K562 (cell line): Measurements from ENCODE around the gene SH3TC1. TPM values are rescaled to one million over a fixed set of nuclear protein-coding genes. Genes with fewer than 3 reads are reported as not detected.

Source experiments
- ATAC-seq: fragments of 200-7000 bp; cut with Tn5 transposase; 3 replicates; pipeline ENCODE4 v1.9.1; 2020; ENCODE audit warnings: moderate library complexity
- BruUV-seq: library from RNA; stranded (reverse); fragments of 400-500 nt; replicated peaks from 2 replicates; lab custom pipeline; 2021; lab: Mats Ljungman, UMichigan
- CTCF ChIA-PET: fragments of 300-600 bp; formaldehyde crosslinking; extraction: SDS; loops from one replicate; lab custom pipeline; 2021; ENCODE audit warnings: low intra/inter-chr PET ratio; lab: Yijun Ruan, JAX
- POLR2A ChIA-PET: fragments of 300-600, 350-650 bp; sonication (Branson Sonifier 250); formaldehyde crosslinking; extraction: SDS; loops from one replicate; lab custom pipeline; 2021; ENCODE audit warnings: antibody characterized with exemption, inconsistent platforms; lab: Yijun Ruan, JAX
- DNase-seq, 4 experiments: peaks; one replicate each; pipeline versions ENCODE4 v3.0.0 to v3.0.0-alpha.2; 2011 to 2018; ENCODE audit warnings: low spot score in 3 of 4, mixed read lengths in 3 of 4; ENCODE audit errors: extremely low read depth in 1 of 4
- FAIRE-seq: peaks from 2 replicates; lab custom pipeline; 2011; peaks lifted over from hg19 to GRCh38; lab: Jason Lieb, UNC
- H2AFZ ChIP-seq: 2 replicates; pipeline ENCODE4 v1.6.0; 2011; ENCODE audit warnings: low read depth, low read length, control low read depth, inconsistent platforms
- H3K27ac ChIP-seq: fragments of 200-600 bp; 3 replicates; pipeline ENCODE4 v1.8.0; 2011; ENCODE audit warnings: low read depth, mild to moderate bottlenecking, control low read depth, inconsistent platforms, low read length, moderate library complexity, mixed read lengths; ENCODE audit errors: extremely low read depth
- H3K27me3 ChIP-seq, 2 experiments: fragments of 300-600 bp in 1 of 2; 2 replicates in 1 of 2; 3 replicates in 1 of 2; pipeline versions ENCODE4 v1.6.0 to v1.8.0; 2011; ENCODE audit warnings: inconsistent platforms in 2 of 2, low read length in 2 of 2, mild to moderate bottlenecking in 1 of 2, mixed read lengths in 1 of 2, moderate library complexity in 1 of 2; ENCODE audit not compliant: control insufficient read depth in 2 of 2, insufficient read depth in 2 of 2
- H3K36me3 ChIP-seq: fragments of 300-600 bp; 3 replicates; pipeline ENCODE4 v1.8.0; 2011; ENCODE audit warnings: mild to moderate bottlenecking, low read length, inconsistent platforms; ENCODE audit not compliant: control insufficient read depth, insufficient read depth
- H3K4me1 ChIP-seq, 2 experiments: fragments of 200-600 bp in 1 of 2; replicated peaks in 1 of 2; 2 replicates in 1 of 2; 3 replicates in 1 of 2; pipeline versions ENCODE4 v1.5.1 to v1.8.0; 2011; ENCODE audit warnings: inconsistent platforms in 2 of 2, low read length in 2 of 2, mild to moderate bottlenecking in 1 of 2, mixed read lengths in 1 of 2, moderate library complexity in 1 of 2; ENCODE audit not compliant: control insufficient read depth in 2 of 2, insufficient read depth in 2 of 2
- H3K4me2 ChIP-seq: 2 replicates; pipeline ENCODE4 v1.6.1; 2011; ENCODE audit warnings: low read length, control low read depth, inconsistent platforms, mixed read lengths; ENCODE audit not compliant: insufficient read depth
- H3K4me3 ChIP-seq: fragments of 200-600 bp; sonication (generic), shearing (Covaris generic); 2 replicates; pipeline ENCODE4 v1.5.1; 2016; ENCODE audit warnings: control low read depth, inconsistent platforms
- H3K79me2 ChIP-seq: fragments of 200-600 bp; 3 replicates; pipeline ENCODE4 v1.8.0; 2011; ENCODE audit warnings: low read length, inconsistent platforms; ENCODE audit not compliant: control insufficient read depth, insufficient read depth
- H3K9ac ChIP-seq, 2 experiments: 2 replicates each; pipeline versions ENCODE4 v1.6.0 to v1.6.1; 2011; ENCODE audit warnings: low read depth in 2 of 2, low read length in 2 of 2, control low read depth in 1 of 2, inconsistent platforms in 1 of 2, mild to moderate bottlenecking in 1 of 2, mixed read lengths in 1 of 2; ENCODE audit not compliant: insufficient read depth in 1 of 2
- H3K9me1 ChIP-seq: one replicate; pipeline ENCODE4 v1.6.0; 2011; ENCODE audit warnings: inconsistent platforms, mild to moderate bottlenecking, low read length, moderate library complexity; ENCODE audit not compliant: control insufficient read depth, insufficient read depth
- H3K9me3 ChIP-seq: replicated peaks from 2 replicates; pipeline ENCODE4 v1.5.1; 2011; ENCODE audit warnings: low read depth, low read length, inconsistent platforms; ENCODE audit not compliant: control insufficient read depth, insufficient read depth
- H4K20me1 ChIP-seq: replicated peaks from 2 replicates; pipeline ENCODE4 v1.6.1; 2011; ENCODE audit warnings: low read length, inconsistent platforms, mixed read lengths; ENCODE audit not compliant: control insufficient read depth, insufficient read depth
- BACH1 ChIP-seq: fragments of 200-800 bp; sonication (Bioruptor generic); IDR thresholded peaks from 2 replicates; pipeline ENCODE4 v1.6.1; 2016; ENCODE audit warnings: missing genetic modification characterization, missing compliant biosample characterization
- CEBPG ChIP-seq, 3 experiments: fragments of 200-800 bp in 1 of 3; sonication (Bioruptor generic) in 1 of 3; sonication (generic) in 1 of 3; formaldehyde crosslinking in 1 of 3; IDR thresholded peaks in 2 of 3; conservative IDR thresholded peaks in 1 of 3; 2 replicates each; pipeline versions ENCODE4 v1.6.1 to v1.8.0; 2016 to 2022; ENCODE audit warnings: missing compliant biosample characterization in 2 of 3, missing genetic modification characterization in 2 of 3, mild to moderate bottlenecking in 1 of 3, missing genetic modification reagents in 1 of 3
- NFE2 ChIP-seq: IDR thresholded peaks from 2 replicates; pipeline ENCODE4 v1.6.1; 2014; ENCODE audit warnings: antibody characterized with exemption, low read depth
- NFXL1 ChIP-seq: fragments of 450-650 bp; formaldehyde crosslinking; IDR thresholded peaks from 2 replicates; pipeline ENCODE4 v1.4.0; 2021; ENCODE audit warnings: mild to moderate bottlenecking
- PREB ChIP-seq: sonication (generic); formaldehyde crosslinking; IDR thresholded peaks from 2 replicates; pipeline ENCODE4 v1.8.1; 2023; ENCODE audit warnings: mild to moderate bottlenecking, missing genetic modification reagents
- TCF7 ChIP-seq: sonication (generic); IDR thresholded peaks from 2 replicates; pipeline ENCODE4 v1.6.1; 2016; ENCODE audit warnings: antibody characterized with exemption, borderline replicate concordance
- ZC3H11A ChIP-seq: IDR thresholded peaks from 2 replicates; pipeline ENCODE4 v1.6.1; 2012; ENCODE audit warnings: low read depth, low read length, improper control_type of control experiment
- WGBS: fragments of 100-300 bp; shearing (Covaris generic); methylation state at CpG from one replicate; pipeline ENCODE4 v1.1.6; 2016; ENCODE audit warnings: low coverage, mixed read lengths; ENCODE audit not compliant: insufficient coverage; ENCODE audit errors: missing lambda C conversion rate; 5-methylcytosine and 5-hydroxymethylcytosine counted together
- in situ Hi-C: fragments of 300-500 bp; cut with MboI; formaldehyde crosslinking; loops from 4 replicates; pipeline ENCODE4 v1.15.0; 2018; ENCODE audit warnings: inconsistent platforms, mixed read lengths
- intact Hi-C: fragments of 100-400 bp; cut with micrococcal nuclease; formaldehyde crosslinking; loops from 2 replicates; pipeline ENCODE4 v1.14.2; 2022
- polyA plus RNA-seq, 8 experiments: library from polyadenylated mRNA; depleted of rRNA in 4 of 8; stranded (reverse) in 5 of 8; unstranded in 3 of 8; fragments of >200 nt; fragmentation: Nextera tagmentation in 2 of 8; fragmentation: Illumina TruSeq in 1 of 8; extraction: Ambion mirVana in 2 of 8; extraction: Trizol in 1 of 8; gene quantifications; 2 replicates each; pipeline versions ENCODE4 v1.2.1 to v1.2.3, GENCODE V29; 2011 to 2014; ENCODE audit warnings: inconsistent platforms in 1 of 8, missing spikeins in 1 of 8
- total RNA-seq, 7 experiments: library from RNA; depleted of rRNA in 6 of 7; stranded (reverse); fragments of >200 nt in 6 of 7; fragmentation: Illumina TruSeq in 2 of 7; extraction: Trizol in 2 of 7; gene quantifications; 2 replicates each; pipeline versions ENCODE4 v1.2.1 to v1.2.3, GENCODE V29; 2011 to 2021; ENCODE audit warnings: low replicate concordance in 1 of 7
- TF ChIP-seq, protein P1 (sequence below): IDR thresholded peaks from 2 replicates; pipeline ENCODE4 v1.6.1; 2014; ENCODE audit warnings: antibody characterized with exemption
- TF ChIP-seq, protein P2 (sequence below): fragments of 450-650 bp; IDR thresholded peaks from 2 replicates; pipeline ENCODE4 v1.6.1; 2016; ENCODE audit warnings: borderline replicate concordance
- TF ChIP-seq, protein P3 (sequence below): fragments of 250-450 bp; sonication (Bioruptor Pico); IDR thresholded peaks from 2 replicates; pipeline ENCODE4 v1.4.0; 2020; ENCODE audit warnings: borderline replicate concordance

Gene SH3TC1
- total and polyA plus RNA-seq, 9 of the 15 experiments (the other 6 are each of a cell fraction or from before 2014, with no cell fraction given), result 0.04 to 2.1 (median 0.48) TPM; not detected in 1

GRCh38 chr4:8235224-8235623, 36.1 kb downstream of the SH3TC1 start (continued):
- TF ChIP-seq, protein P1, sequence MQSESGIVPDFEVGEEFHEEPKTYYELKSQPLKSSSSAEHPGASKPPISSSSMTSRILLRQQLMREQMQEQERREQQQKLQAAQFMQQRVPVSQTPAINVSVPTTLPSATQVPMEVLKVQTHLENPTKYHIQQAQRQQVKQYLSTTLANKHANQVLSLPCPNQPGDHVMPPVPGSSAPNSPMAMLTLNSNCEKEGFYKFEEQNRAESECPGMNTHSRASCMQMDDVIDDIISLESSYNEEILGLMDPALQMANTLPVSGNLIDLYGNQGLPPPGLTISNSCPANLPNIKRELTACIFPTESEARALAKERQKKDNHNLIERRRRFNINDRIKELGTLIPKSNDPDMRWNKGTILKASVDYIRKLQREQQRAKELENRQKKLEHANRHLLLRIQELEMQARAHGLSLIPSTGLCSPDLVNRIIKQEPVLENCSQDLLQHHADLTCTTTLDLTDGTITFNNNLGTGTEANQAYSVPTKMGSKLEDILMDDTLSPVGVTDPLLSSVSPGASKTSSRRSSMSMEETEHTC, result no peak
- TF ChIP-seq BACH1 (tag), result no peak

- TF ChIP-seq, protein P2, sequence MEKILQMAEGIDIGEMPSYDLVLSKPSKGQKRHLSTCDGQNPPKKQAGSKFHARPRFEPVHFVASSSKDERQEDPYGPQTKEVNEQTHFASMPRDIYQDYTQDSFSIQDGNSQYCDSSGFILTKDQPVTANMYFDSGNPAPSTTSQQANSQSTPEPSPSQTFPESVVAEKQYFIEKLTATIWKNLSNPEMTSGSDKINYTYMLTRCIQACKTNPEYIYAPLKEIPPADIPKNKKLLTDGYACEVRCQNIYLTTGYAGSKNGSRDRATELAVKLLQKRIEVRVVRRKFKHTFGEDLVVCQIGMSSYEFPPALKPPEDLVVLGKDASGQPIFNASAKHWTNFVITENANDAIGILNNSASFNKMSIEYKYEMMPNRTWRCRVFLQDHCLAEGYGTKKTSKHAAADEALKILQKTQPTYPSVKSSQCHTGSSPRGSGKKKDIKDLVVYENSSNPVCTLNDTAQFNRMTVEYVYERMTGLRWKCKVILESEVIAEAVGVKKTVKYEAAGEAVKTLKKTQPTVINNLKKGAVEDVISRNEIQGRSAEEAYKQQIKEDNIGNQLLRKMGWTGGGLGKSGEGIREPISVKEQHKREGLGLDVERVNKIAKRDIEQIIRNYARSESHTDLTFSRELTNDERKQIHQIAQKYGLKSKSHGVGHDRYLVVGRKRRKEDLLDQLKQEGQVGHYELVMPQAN, result no peak
- TF ChIP-seq TCF7 (no peak), ZC3H11A (no peak), NFE2 (no peak), CEBPG (CRISPR knock-in tag; IDR thresholded peaks at IDR 0.05) (no peak), CEBPG (tag; conservative IDR thresholded peaks at IDR 0.05 in 1 of 2, IDR thresholded peaks at IDR 0.05 in 1 of 2) (no peak), PREB (CRISPR knock-in tag) (no peak), NFXL1 (CRISPR knock-in tag) (no peak)
- TF ChIP-seq, protein P3, sequence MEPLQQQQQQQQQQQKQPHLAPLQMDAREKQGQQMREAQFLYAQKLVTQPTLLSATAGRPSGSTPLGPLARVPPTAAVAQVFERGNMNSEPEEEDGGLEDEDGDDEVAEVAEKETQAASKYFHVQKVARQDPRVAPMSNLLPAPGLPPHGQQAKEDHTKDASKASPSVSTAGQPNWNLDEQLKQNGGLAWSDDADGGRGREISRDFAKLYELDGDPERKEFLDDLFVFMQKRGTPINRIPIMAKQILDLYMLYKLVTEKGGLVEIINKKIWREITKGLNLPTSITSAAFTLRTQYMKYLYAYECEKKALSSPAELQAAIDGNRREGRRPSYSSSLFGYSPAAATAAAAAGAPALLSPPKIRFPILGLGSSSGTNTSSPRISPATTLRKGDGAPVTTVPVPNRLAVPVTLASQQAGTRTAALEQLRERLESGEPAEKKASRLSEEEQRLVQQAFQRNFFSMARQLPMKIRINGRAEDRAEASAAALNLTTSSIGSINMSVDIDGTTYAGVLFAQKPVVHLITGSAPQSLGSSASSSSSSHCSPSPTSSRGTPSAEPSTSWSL (CRISPR knock-in tag), result no peak
- Histone ChIP-seq H3K36me3 (no peaks in the 10 kb centered on the region), H3K27ac (no peak overlapping the region), H3K27me3 (peaks cover 0 to 4% of the 10 kb centered on the region in 2 experiments; a peak in 1 of 5 replicates), H3K9ac (no peak overlapping the region), H3K4me3 (no peak overlapping the region), H3K79me2 (no peaks in the 10 kb centered on the region), H3K9me3 (no peaks in the 10 kb centered on the region), H3K4me2 (no peak overlapping the region), H3K9me1 (no peaks in the 10 kb centered on the region), H3K4me1 (peaks cover 0 to 15% of the 10 kb centered on the region in 2 experiments; a peak in 2 of 5 replicates), H4K20me1 (peaks cover 4% of the 10 kb centered on the region; the same call in 1 of the 2 replicates), H2AFZ (no peak overlapping the region)
- FAIRE-seq, result no peak
- no peak for DNase-seq
- POLR2A ChIA-PET, result interaction anchor here (0.6 to 2.2 kb wide), 7 partner anchors 14 to 174 kb away, joined by 3 to 5 read pairs (median 4); no protein-coding TSS in a partner anchor
- intact Hi-C loops (loop anchor here (5.0 kb wide), 1 partner anchor 58 kb away; no protein-coding TSS in a partner anchor), in situ Hi-C loops (no loop called here)
- WGBS, result 12% methylated on average over 9 of the region's 12 CpGs
- no peak for ATAC-seq
- CTCF ChIA-PET, result no interaction called here
- BruUV-seq, result no TSS peak
Observed at GRCh38 chr4:8235686-8236085, 36.6 kb downstream of the SH3TC1 start.
